H1 (cell line): ENCODE results near the gene MACROD2. TPM values are rescaled to one million over a fixed set of nuclear protein-coding genes. Genes with fewer than 3 reads are reported as not detected.

Experiments used
- CTCF ChIA-PET: fragments of 300-600 bp; sonication (Branson Sonifier 250); formaldehyde crosslinking; loops from one replicate; lab custom pipeline; 2021; ENCODE audit not compliant: partially characterized antibody; lab: Charles Lee
- POLR2A ChIA-PET: fragments of 300-600 bp; sonication (Branson Sonifier 250); formaldehyde crosslinking; loops from one replicate; lab custom pipeline; 2021; ENCODE audit warnings: inconsistent platforms; ENCODE audit not compliant: partially characterized antibody; lab: Charles Lee
- DNase-seq, 2 experiments: peaks; one replicate each; pipeline versions ENCODE4 v3.0.0 to v3.0.0-alpha.2; 2010 to 2022; ENCODE audit warnings: low spot score in 2 of 2, low read depth in 1 of 2, mixed read lengths in 1 of 2
- FAIRE-seq: peaks from 2 replicates; lab custom pipeline; 2011; peaks lifted over from hg19 to GRCh38; lab: Jason Lieb, UNC
- H2AFZ ChIP-seq: 2 replicates; pipeline ENCODE4 v1.8.1; 2012; ENCODE audit warnings: low read length, inconsistent platforms
- H2AK5ac ChIP-seq: 2 replicates; pipeline ENCODE4 v1.6.1; 2013; ENCODE audit warnings: low read depth, low read length
- H2BK120ac ChIP-seq: replicated peaks from 2 replicates; pipeline ENCODE3; 2013; ENCODE audit warnings: low read depth, low read length, inconsistent platforms
- H2BK12ac ChIP-seq: 2 replicates; pipeline ENCODE4 v1.6.1; 2013; ENCODE audit warnings: low read depth, low read length
- H2BK15ac ChIP-seq: 2 replicates; pipeline ENCODE4 v1.6.1; 2013; ENCODE audit warnings: low read length
- H2BK20ac ChIP-seq: 2 replicates; pipeline ENCODE4 v1.6.1; 2013; ENCODE audit warnings: low read length
- H2BK5ac ChIP-seq: 2 replicates; pipeline ENCODE4 v1.6.1; 2013; ENCODE audit warnings: low read depth, low read length
- H3K14ac ChIP-seq: 2 replicates; pipeline ENCODE4 v1.6.1; 2013; ENCODE audit warnings: inconsistent platforms; ENCODE audit not compliant: insufficient read length
- H3K18ac ChIP-seq: 2 replicates; pipeline ENCODE4 v1.6.1; 2013; ENCODE audit warnings: low read length; ENCODE audit errors: extremely low read depth
- H3K23ac ChIP-seq: 2 replicates; pipeline ENCODE4 v1.6.1; 2013; ENCODE audit warnings: inconsistent platforms; ENCODE audit not compliant: insufficient read length
- H3K23me2 ChIP-seq: 2 replicates; pipeline ENCODE4 v1.6.1; 2013; ENCODE audit warnings: low read depth, low read length
- H3K27ac ChIP-seq: 2 replicates; pipeline ENCODE4 v1.6.1; 2011; ENCODE audit warnings: low read depth, low read length, inconsistent platforms
- H3K27me3 ChIP-seq, 4 experiments: replicated peaks in 1 of 4; 1 replicate in 1 of 4; 2 replicates in 3 of 4; pipeline versions ENCODE4 v1.6.1 to v1.8.1; 2011 to 2013; ENCODE audit warnings: low read length in 3 of 4, mild to moderate bottlenecking in 3 of 4, inconsistent platforms in 2 of 4, mixed read lengths in 2 of 4, moderate library complexity in 1 of 4; ENCODE audit not compliant: control insufficient read depth in 3 of 4, insufficient read depth in 3 of 4; ENCODE audit errors: extremely low read depth in 1 of 4
- H3K36me3 ChIP-seq, 4 experiments: 2 replicates each; pipeline versions ENCODE4 v1.6.1 to v1.8.1; 2011 to 2013; ENCODE audit warnings: mild to moderate bottlenecking in 4 of 4, low read length in 3 of 4, moderate library complexity in 2 of 4, control low read depth in 1 of 4, inconsistent platforms in 1 of 4; ENCODE audit not compliant: insufficient read depth in 4 of 4, control insufficient read depth in 2 of 4
- H3K4ac ChIP-seq: replicated peaks from 2 replicates; pipeline ENCODE3; 2013; ENCODE audit warnings: low read length, low read depth, mixed read lengths, inconsistent platforms; ENCODE audit not compliant: insufficient read length
- H3K4me1 ChIP-seq, 4 experiments: replicated peaks in 1 of 4; 1 replicate in 1 of 4; 2 replicates in 3 of 4; pipeline versions ENCODE4 v1.6.1 to v1.8.1; 2011 to 2013; ENCODE audit warnings: low read length in 3 of 4, inconsistent platforms in 2 of 4, mixed read lengths in 1 of 4; ENCODE audit not compliant: insufficient read depth in 4 of 4, control insufficient read depth in 3 of 4
- H3K4me2 ChIP-seq, 2 experiments: 2 replicates each; pipeline versions ENCODE4 v1.6.1 to v1.8.1; 2011 to 2013; ENCODE audit warnings: low read depth in 2 of 2, low read length in 2 of 2, control low read depth in 1 of 2, inconsistent platforms in 1 of 2, mild to moderate bottlenecking in 1 of 2; ENCODE audit not compliant: insufficient read depth in 1 of 2
- H3K4me3 ChIP-seq, 4 experiments: fragments of 200-600, 300-600 bp in 1 of 4; sonication (generic), shearing (Covaris generic), sonication (Bioruptor Twin) in 1 of 4; 2 replicates each; pipeline versions ENCODE4 v1.5.1 to v1.8.1; 2011 to 2016; ENCODE audit warnings: low read length in 4 of 4, low read depth in 3 of 4, control low read depth in 2 of 4, inconsistent platforms in 2 of 4, mild to moderate bottlenecking in 2 of 4, mixed read lengths in 1 of 4, moderate library complexity in 1 of 4; ENCODE audit not compliant: insufficient read depth in 2 of 4; ENCODE audit errors: extremely low read depth in 1 of 4
- H3K56ac ChIP-seq: replicated peaks from 2 replicates; pipeline ENCODE3; 2013; ENCODE audit warnings: low read depth, mild to moderate bottlenecking, mixed read lengths, low read length, inconsistent platforms; ENCODE audit not compliant: insufficient read length
- H3K79me1 ChIP-seq: 2 replicates; pipeline ENCODE4 v1.6.1; 2013; ENCODE audit warnings: low read depth, low read length, control low read depth
- H3K79me2 ChIP-seq, 2 experiments: 2 replicates each; pipeline versions ENCODE4 v1.6.1 to v1.8.1; 2012 to 2013; ENCODE audit warnings: low read length in 2 of 2, mild to moderate bottlenecking in 2 of 2, inconsistent platforms in 1 of 2; ENCODE audit not compliant: insufficient read depth in 2 of 2, control insufficient read depth in 1 of 2
- H3K9ac ChIP-seq, 4 experiments: replicated peaks in 1 of 4; 1 replicate in 1 of 4; 2 replicates in 3 of 4; pipeline versions ENCODE4 v1.6.1 to v1.8.1; 2011 to 2013; ENCODE audit warnings: low read depth in 3 of 4, low read length in 3 of 4, control low read depth in 2 of 4, mild to moderate bottlenecking in 2 of 4, moderate library complexity in 2 of 4, inconsistent platforms in 1 of 4; ENCODE audit errors: extremely low read depth in 1 of 4
- H3K9me3 ChIP-seq, 2 experiments: 2 replicates each; pipeline versions ENCODE4 v1.6.1 to v1.8.1; 2012 to 2013; ENCODE audit warnings: mild to moderate bottlenecking in 2 of 2, moderate library complexity in 2 of 2, control low read depth in 1 of 2, inconsistent platforms in 1 of 2, low read depth in 1 of 2, low read length in 1 of 2, mixed read lengths in 1 of 2; ENCODE audit not compliant: insufficient read depth in 2 of 2
- H4K20me1 ChIP-seq, 2 experiments: replicated peaks in 1 of 2; 2 replicates each; pipeline versions ENCODE3 to v1.8.1; 2011 to 2013; ENCODE audit warnings: inconsistent platforms in 2 of 2, low read length in 2 of 2, mild to moderate bottlenecking in 1 of 2; ENCODE audit not compliant: insufficient read depth in 2 of 2, control insufficient read depth in 1 of 2
- H4K5ac ChIP-seq: 2 replicates; pipeline ENCODE4 v1.6.1; 2013; ENCODE audit warnings: low read length, low read depth, mixed read lengths, inconsistent platforms; ENCODE audit not compliant: insufficient read length
- H4K8ac ChIP-seq: 2 replicates; pipeline ENCODE4 v1.8.0; 2013; ENCODE audit warnings: mild to moderate bottlenecking, moderate library complexity, low read length, inconsistent platforms; ENCODE audit not compliant: insufficient read depth; ENCODE audit errors: extremely low read depth
- H4K91ac ChIP-seq: replicated peaks from 2 replicates; pipeline ENCODE3; 2013; ENCODE audit warnings: low read length, mixed read lengths, inconsistent platforms; ENCODE audit not compliant: insufficient read length
- CHD1 ChIP-seq: IDR thresholded peaks from 2 replicates; pipeline ENCODE4 v1.6.1; 2012; ENCODE audit warnings: low read depth, low read length, improper control_type of control experiment
- CREB1 ChIP-seq: IDR thresholded peaks from 2 replicates; pipeline ENCODE4 v1.6.1; 2012; ENCODE audit warnings: inconsistent platforms
- E2F6 ChIP-seq: IDR thresholded peaks from 2 replicates; pipeline ENCODE4 v1.6.1; 2012; ENCODE audit warnings: inconsistent platforms
- EP300 ChIP-seq, 2 experiments: IDR thresholded peaks; 1 replicate in 1 of 2; 2 replicates in 1 of 2; pipeline ENCODE4 v1.6.1; 2011 to 2012; ENCODE audit warnings: low read depth in 2 of 2, low read length in 2 of 2, mild to moderate bottlenecking in 2 of 2, borderline replicate concordance in 1 of 2, inconsistent platforms in 1 of 2, moderate library complexity in 1 of 2
- FOSL1 ChIP-seq: IDR thresholded peaks from 2 replicates; pipeline ENCODE4 v1.6.1; 2011; ENCODE audit warnings: mild to moderate bottlenecking, low read depth, low read length, moderate library complexity; ENCODE audit not compliant: insufficient read depth
- GTF2F1 ChIP-seq: IDR thresholded peaks from 2 replicates; pipeline ENCODE4 v1.6.1; 2012; ENCODE audit warnings: low read depth, low read length, improper control_type of control experiment, borderline replicate concordance
- NANOG ChIP-seq: IDR thresholded peaks from 2 replicates; pipeline ENCODE4 v1.6.1; 2011; ENCODE audit warnings: low read length, low read depth, mild to moderate bottlenecking, inconsistent platforms; ENCODE audit not compliant: insufficient read depth, poor library complexity, severe bottlenecking
- RBBP5 ChIP-seq: IDR thresholded peaks from 2 replicates; pipeline ENCODE4 v1.7.1; 2012; ENCODE audit warnings: low read depth, mild to moderate bottlenecking, inconsistent platforms, low read length, moderate library complexity, borderline replicate concordance
- SP1 ChIP-seq: IDR thresholded peaks from 2 replicates; pipeline ENCODE4 v1.6.1; 2011; ENCODE audit warnings: low read depth, low read length
- SP4 ChIP-seq: IDR thresholded peaks from 2 replicates; pipeline ENCODE4 v1.6.1; 2012; ENCODE audit warnings: low read length, inconsistent platforms
- SRF ChIP-seq: IDR thresholded peaks from 2 replicates; pipeline ENCODE4 v1.6.1; 2011; ENCODE audit warnings: mild to moderate bottlenecking, low read depth, low read length, moderate library complexity
- SUZ12 ChIP-seq: fragments of 200-600 bp; sonication (generic); IDR thresholded peaks from 2 replicates; pipeline ENCODE4 v1.6.1; 2012; ENCODE audit warnings: mild to moderate bottlenecking, inconsistent platforms, low read length, moderate library complexity, mixed read lengths
- YY1 ChIP-seq: IDR thresholded peaks from 2 replicates; pipeline ENCODE4 v1.6.1; 2011; ENCODE audit warnings: low read depth, mild to moderate bottlenecking, low read length
- WGBS, 2 experiments: shearing (Covaris generic) in 1 of 2; methylation state at CpG; one replicate each; pipeline versions ENCODE4 v1.1.6 to v1.1.7; 2013 to 2015; ENCODE audit warnings: low lambda C conversion rate in 2 of 2, mixed read lengths in 2 of 2, inconsistent platforms in 1 of 2, low coverage in 1 of 2, missing lambda C conversion rate in 1 of 2; ENCODE audit not compliant: insufficient replicate concordance in 2 of 2, insufficient coverage in 1 of 2, insufficient read length in 1 of 2; ENCODE audit errors: extremely low coverage in 1 of 2, missing lambda C conversion rate in 1 of 2; 5-methylcytosine and 5-hydroxymethylcytosine counted together
- polyA plus RNA-seq, 7 experiments: library from polyadenylated mRNA; depleted of rRNA in 3 of 7; stranded (reverse) in 5 of 7; unstranded in 2 of 7; fragments of >200 nt in 5 of 7; fragments of 200-250 nt in 2 of 7; gene quantifications; 1 replicate in 5 of 7; 2 replicates in 1 of 7; 4 replicates in 1 of 7; pipeline versions ENCODE4 v1.2.1 to v1.2.3, GENCODE V29; 2011 to 2013; ENCODE audit warnings: missing spikeins in 2 of 7, mixed read lengths in 2 of 7
- total RNA-seq: library from RNA; stranded (reverse); fragmentation: NEBNext Ultra II Directional; extraction: Animal tissue kit (Norgen Biotek cat#: 25700); gene quantifications from 2 replicates; pipeline ENCODE4 v1.2.1, GENCODE V29; 2021

MACROD2 gene
- total and polyA plus RNA-seq, 2 of the 8 experiments (the other 6 are each of a cell fraction or from before 2014, with no cell fraction given) = 0.70 to 3.9 TPM

- H3K23ac ChIP-seq = no peak overlapping the region
- no peak overlapping the region for H2BK5ac ChIP-seq
- H3K56ac ChIP-seq = no peak overlapping the region
- TF ChIP-seq SUZ12 = no peak
- TF ChIP-seq SP1 = no peak
- TF ChIP-seq CREB1 = no peak
- TF ChIP-seq NANOG = no peak
- TF ChIP-seq SRF = no peak
- TF ChIP-seq SP4 = no peak
- no peak for TF ChIP-seq CHD1
- no peak for TF ChIP-seq GTF2F1
- no peak for TF ChIP-seq RBBP5
- no peak for TF ChIP-seq EP300 (IDR thresholded peaks at IDR 0.05; ENCODE audit: borderline replicate concordance in 1 of 2, low read depth in 2 of 2, low read length in 2 of 2)
- TF ChIP-seq FOSL1 = no peak
- no peak for TF ChIP-seq E2F6
- TF ChIP-seq YY1 = no peak
- peaks cover 0 to 2% (median 0%) of the 10 kb centered on the region in 4 experiments; a peak in 2 of 7 replicates for H3K4me1 ChIP-seq
- H3K18ac ChIP-seq = no peak overlapping the region
- H2BK12ac ChIP-seq = no peak overlapping the region; the same call in 1 of the 2 replicates
- no peak overlapping the region for H4K5ac ChIP-seq
- H2BK15ac ChIP-seq = no peak overlapping the region
- no peaks in the 10 kb centered on the region for H3K27me3 ChIP-seq
- H3K36me3 ChIP-seq = no peaks in the 10 kb centered on the region
- H4K8ac ChIP-seq = no peak overlapping the region
- no peak overlapping the region for H3K27ac ChIP-seq
- no peaks in the 10 kb centered on the region for H3K23me2 ChIP-seq
- H3K4me2 ChIP-seq = no peak overlapping the region
- no peak overlapping the region for H3K14ac ChIP-seq
- no peak overlapping the region for H4K91ac ChIP-seq
- no peaks in the 10 kb centered on the region for H3K9me3 ChIP-seq
- DNase-seq = no peak
- H2BK20ac ChIP-seq = no peak overlapping the region
- H2AFZ ChIP-seq = no peak overlapping the region
- H3K79me1 ChIP-seq = no peaks in the 10 kb centered on the region
- H4K20me1 ChIP-seq = no peaks in the 10 kb centered on the region
- 100% methylated on average over 1 of the region's 1 CpG; no CpG with 5 or more reads in 1 of the 2 experiments for WGBS, 2 experiments
- no peak for FAIRE-seq
- H3K79me2 ChIP-seq = no peaks in the 10 kb centered on the region
- POLR2A ChIA-PET = interaction anchor here (0.9 kb wide), 1 partner anchor 1932 kb away, joined by 3 read pairs; no protein-coding TSS in a partner anchor
- no peak overlapping the region for H3K4me3 ChIP-seq
- H3K9ac ChIP-seq = no peak overlapping the region
- H2BK120ac ChIP-seq = no peak overlapping the region
- no peak overlapping the region for H3K4ac ChIP-seq
- CTCF ChIA-PET = interaction anchor here (0.7 to 2.9 kb wide), 3 partner anchors 9 to 239 kb away, joined by 3 to 7 read pairs (median 4); no protein-coding TSS in a partner anchor
- no peak overlapping the region for H2AK5ac ChIP-seq
Observed at GRCh38 chr20:16036331-16036730, 2041.0 kb downstream of the MACROD2 start.
